Stimulated activated CD4-positive, alpha-beta T cell treated with anti-CD3 and anti-CD28 coated beads, Interleukin-4, amount 100 ng/mL, for 4 hours (primary cell): ENCODE results near the gene BCAS3.
"Not testable (repeated sequence)": the region's sequence is repeated elsewhere in the genome, so short reads cannot be mapped to it uniquely, and the experiment has no call there.

Experiments
- DNase-seq, 2 experiments: peaks; one replicate each; pipeline ENCODE4 v3.0.0-alpha.2; 2020

The BCAS3 gene

DNA sequence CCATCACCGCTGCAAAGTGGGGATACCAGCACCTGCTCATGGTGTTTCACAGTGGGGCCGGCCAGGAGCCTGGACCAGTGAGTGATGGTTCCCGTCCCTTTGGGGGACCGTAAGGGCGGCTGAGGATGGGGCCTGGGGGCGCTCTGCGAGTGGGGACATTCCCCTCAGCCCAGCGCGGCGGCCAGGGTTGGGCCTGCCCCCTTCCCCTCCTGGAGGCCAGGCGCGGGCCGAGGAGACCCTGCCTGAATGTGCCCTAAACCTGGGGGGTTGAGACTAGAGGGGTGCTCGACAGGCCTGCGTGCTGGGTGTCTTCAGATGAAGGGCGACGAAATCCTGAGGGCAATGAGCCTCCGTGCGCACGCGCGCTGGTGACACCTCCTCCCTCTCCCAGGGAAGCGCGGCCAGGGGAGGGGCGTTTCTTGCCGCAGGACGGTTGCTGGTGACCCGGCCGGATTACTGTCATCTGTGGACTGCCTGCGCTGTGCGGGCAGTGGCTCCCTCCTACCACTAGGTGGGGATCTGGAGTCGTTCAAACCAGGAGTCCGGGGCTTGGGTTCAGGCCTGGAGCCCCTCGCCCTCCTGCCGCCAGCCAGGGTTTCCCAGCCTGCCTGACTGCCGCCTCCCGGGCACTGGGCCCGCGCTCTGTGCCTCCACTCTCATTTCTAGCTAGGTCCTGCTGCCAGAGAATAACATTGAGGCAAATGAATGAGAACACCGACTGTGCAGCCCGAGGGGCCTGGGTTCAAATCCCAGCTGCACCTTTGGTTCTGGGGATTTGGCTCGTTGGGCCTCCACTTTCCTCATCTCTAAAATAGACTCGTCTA is 739.1 kb downstream of the BCAS3 start:
- peak; percentile 31 to 54 for DNase-seq

DNA sequence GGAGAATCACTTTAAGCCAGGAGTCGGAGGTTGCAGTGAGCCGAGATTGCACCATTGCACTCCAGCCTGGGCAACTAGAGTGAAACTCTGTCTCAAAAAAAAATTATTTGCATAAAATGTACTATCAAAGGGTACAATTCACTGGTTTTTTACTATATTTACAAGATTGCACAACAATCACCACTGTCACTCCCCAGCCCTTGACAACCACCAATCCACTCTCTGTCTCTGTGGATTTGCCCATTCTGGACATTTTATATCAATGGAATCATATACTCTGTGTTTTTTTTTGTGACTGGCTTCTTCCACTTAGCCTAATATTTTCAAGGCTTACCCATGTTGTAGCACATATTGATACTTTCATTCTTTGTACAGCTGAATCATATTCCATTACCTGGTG is 740.8 kb downstream of the BCAS3 start:
- no peak for DNase-seq

DNA sequence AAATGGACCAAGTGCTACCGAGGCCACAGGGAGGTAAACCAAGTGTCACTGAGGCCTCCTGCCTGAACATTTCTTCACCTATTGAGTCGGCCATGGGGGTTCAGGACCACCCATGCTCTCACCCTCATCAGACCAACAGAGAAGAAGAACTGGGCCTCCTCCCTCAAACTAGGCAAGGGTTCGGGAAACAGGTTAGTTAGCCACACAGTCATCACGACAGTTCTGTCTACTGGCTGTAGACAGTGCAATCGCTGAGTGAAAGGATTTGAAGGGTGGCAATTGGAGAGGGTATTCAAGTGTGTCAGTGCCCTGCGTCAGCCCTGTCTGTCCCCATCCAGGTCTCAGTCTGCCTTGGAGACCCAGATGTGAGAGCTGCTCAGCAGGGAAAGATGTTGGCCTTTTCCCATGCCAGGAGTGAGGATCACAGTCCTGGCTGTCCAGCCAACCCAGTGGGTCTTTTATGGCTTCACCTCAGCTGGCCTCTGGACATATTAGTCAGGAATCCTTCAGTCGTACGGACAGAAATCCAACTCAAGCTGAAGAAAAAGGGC is 741.9 kb downstream of the BCAS3 start:
- no peak for DNase-seq

DNA sequence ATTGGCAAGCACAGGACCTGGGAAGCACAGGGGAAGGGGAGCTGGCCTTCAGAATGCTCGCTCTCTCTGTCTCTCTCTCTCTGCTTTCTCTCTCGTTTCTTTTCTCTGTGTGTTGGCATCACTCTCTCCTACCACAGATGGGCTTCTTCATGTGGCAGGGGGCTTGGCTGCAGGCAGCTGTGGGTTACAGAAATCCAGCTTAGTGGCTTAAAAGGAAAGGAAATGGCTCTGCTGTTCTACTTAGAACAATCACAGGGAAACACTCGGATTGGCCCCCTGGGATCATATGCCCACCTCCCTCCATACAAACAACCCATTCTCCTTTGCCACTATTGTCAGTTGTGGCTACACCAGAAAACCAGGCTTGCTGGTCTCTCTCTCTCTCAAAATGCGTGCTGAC is 742.4 kb downstream of the BCAS3 start:
- no peak for DNase-seq

DNA sequence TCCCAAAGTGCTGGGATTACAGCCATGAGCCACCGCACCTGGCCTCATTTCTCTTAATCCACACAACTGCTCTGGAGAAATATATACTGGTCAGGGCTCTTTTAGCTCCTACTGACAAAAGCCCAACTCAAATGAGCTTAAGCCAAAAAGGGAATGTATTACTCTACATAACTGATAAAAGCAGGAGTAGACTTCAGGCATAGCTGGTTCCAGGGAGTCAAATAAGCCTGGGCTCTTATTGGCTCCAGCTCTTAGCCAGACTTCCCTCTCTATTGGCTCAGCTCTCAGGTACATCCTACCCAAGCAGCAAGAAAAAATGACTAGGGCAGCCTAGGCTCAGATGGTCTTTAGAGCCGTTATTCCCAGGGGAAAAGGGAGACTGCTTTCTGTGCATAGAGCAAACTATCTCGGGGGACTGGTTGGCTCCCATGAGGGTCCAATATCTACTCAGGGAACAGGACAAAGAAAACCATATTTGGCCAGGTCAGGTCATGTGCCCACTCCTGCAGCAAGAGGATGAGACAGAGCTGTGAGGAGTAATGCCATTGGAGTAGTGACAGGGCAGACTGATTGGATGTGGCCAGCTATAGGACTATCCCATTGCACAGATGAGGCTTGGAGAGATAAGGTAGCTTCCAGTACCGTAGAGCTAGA is 743.2 kb downstream of the BCAS3 start:
- DNase-seq: no peak

DNA sequence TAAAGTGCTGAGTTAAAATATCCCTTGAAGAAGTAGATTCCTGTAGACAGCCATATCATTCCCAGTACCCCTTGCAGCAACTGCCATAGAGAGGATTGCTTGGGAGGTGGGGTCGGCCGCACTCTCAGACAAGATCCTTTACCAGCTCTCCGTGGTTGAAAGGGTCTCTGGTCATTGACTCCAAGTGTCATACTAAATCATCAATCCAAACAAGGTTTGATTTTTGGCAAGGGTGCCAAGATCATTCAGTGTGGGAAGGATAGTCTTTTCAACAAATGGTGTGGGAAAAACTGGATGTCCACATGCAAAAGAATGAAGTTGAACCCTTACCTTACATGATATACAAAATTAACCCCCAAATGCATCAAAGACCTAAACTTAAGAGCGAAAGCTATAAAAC is 743.8 kb downstream of the BCAS3 start:
- no peak for DNase-seq

DNA sequence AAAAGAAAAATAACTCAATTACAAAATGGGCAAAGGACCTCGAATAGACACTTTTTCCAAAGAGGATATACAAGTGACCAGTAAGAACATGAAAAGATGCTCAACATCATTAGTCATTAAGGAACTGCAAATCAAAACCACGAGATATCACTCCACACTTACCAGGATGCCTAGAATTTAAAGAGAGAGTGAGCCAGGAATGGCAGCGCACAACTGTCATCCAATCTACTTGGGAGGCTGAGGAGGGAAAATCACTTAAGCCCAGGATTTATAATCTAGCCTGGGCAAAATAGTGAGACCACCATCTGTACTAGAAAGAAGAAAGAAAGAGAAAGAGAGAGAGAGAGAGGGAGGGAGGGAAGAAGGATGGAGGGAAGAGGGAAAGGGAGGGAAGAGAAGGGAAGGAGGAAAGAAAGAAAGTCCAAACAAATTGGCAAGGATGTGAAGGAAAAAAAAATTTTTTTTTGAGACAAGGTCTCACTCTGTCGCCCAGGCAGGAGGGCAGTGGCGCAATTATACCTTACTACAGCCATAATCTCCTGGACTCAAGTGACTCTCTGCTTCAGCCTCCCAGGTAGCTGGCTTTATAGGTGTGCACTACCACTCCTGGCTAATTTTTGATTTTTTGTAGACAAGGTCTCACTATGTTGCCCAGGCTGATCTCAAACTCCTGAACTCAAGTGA is 744.6 kb downstream of the BCAS3 start:
- DNase-seq: no peak

DNA sequence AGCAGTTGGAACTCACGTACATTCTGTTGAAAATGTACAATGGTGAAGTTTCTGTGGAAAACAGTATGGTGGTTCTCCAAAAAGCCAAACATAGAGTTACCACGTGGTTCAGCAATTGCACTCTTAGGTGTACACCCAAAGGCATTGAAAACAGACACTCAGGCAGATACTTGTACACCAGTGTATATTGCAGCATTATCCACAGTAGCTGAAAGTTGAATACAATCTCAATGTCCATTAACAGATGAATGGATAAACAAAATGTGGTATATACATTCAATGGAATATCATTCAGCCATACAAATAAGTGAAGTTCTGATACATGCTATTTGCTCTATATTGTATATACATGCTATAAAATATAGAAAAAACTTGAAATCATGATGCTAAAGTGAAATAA is 745.2 kb downstream of the BCAS3 start:
- DNase-seq: no peak

DNA sequence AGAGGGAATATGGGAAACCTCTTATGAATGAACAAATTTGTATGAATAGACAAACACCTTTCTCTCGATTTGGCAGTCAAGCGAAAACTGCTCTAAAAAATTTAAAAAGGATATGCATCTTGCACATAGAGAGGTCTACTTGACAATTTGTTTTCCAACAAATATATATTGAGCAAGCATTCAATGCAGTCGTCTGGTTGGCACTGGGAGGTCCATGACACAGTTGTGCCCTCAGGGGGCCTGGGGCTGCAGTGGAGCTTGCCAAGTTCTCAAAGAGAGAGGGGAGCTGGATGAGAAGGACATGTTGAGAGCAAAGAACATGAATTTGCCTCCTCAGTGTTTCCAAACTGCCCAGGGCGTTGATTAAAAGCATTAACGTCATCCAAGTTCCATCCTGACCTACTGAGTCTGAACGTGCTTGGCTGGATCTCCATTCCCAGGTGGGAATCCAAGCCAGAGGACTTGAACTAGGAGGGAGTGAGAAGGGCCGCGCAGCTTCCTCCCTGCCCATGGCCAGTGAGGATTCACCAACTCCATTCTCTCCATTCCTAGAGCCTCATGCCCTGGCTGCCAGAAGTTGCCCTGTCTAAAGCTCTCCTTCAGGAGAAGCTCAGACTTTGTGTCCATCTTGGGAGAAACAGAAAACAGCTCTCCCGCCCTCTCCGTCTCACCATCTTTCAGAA is 746.5 kb downstream of the BCAS3 start:
- DNase-seq: no peak

DNA sequence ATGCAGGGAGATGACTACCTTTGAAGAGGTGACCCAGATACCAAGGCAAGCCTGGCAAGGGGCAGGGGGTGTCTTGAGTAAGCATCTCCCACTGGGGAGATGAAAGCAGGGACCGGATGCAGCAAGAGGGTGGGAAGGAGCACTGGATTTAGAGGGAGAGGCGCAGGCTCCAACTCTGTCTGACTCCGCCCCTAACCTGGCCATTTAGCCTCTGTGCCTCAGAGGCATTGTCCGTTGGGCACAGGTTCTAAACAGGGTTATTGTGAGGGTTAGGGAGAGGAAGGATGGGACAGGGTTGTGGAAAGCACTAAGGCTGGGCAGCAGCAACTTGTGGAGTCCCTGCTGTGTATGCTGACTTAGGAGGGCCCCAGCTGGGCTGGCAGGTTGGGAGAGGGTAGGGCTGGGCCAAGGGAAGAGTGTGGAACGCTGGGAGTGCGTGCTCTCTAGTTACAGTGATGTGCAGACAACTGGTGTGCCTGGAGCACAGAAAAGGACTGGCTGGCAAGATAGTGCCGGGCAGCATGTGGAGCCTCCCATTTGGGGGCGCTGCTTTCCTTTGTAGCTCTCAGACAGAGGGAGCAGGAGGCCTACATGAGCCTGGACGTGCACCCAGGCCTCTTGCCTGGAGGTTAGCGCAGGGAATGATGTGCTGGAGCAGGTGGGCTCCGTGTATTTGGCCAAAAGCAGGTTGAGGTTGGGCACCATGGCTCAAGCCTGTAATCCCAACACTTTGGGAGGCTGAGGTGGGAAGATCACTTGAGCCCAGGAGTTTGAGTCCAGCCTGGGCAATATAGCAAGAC is 748.2 kb downstream of the BCAS3 start:
- no peak for DNase-seq

DNA sequence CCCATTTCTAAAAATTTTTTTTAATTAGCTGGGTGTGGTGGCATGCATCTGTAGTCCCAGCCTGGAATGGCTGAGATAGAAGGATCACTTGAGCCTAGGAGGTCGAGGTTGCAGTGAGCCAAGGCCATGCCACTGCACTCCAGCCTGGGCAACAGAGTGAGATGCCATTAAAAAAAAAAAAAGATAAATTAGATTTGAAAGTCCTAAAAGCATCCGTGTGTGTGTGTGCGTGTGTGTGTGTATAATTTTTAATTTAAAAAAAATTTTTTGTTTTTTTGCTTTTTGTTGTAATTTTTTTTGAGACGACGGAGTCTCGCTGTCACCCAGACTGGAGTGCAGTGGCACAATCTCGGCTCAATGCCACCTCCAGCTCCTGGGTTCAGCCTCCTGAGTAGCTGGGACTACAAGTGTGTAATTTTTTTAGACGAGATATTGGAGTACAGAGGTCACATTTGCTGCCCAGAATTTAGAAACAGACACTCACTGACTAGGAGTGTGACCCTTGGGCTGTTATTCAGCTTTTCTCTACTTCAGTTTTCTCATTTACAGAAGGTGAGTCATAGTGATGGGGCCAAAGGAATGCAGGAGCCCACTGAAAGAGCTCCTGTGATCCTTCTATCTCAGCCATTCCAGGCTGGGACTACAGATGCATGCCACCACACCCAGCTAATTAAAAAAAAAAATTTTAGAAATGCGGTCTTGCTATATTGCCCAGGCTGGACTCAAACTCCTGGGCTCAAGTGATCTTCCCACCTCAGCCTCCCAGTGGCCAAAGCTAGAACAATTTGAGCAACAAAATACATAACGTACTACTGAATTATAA is 749.0 kb downstream of the BCAS3 start:
- no peak for DNase-seq

DNA sequence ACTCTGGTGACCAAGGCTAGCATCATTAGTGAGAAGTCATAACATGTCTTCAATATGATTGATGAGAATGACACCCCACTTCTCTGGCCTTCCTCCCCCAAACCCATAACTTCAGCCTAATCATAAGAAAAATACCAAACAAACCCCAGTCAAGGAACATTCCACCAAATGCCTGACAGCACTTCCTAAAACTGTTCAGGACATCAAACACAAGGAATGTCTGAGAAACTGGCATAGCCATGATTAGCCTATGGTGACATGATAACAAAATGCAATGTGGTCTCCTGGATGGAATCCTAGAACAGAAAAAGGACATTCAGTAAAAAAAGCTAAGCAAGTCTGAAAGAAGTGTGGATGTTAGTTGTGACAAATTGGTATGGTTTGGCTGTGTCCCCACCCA is 749.9 kb downstream of the BCAS3 start:
- no peak for DNase-seq

DNA sequence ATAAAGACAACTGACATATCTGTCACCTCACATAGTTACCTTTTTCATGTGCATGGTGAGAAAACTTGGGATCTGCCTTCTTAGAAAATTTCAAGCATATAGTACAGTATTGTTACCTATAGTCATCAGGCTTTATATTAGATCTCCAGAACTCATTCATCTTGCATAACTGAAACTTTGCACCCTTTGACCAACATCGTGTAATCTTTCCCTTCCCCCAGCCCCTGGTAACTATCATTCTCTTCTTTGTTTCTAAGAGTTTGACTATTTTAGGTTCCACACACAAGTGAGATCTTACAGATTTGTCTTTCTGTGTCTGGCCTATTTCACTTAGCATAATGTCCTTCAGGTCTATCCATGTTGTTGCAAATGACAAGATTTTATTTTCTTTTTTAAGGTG is 751.6 kb downstream of the BCAS3 start:
- no peak for DNase-seq

DNA sequence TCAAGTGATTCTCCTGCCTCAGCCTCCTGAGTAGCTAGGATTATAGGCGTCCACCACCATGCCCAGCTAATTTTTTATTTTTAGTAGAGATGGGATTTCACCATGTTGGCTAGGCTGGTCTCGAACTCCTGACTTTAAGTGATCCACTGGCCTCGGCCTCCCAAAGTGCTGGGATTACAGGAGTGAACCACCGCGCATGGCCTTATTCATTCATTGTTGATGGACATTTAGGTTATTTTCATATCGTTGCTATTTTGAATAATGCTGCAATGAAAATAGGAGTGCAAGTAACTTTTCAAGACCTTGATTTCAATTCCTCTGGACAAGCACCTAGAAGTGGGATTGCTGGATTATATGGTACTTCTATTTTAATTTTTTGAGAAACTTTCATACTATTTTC is 752.2 kb downstream of the BCAS3 start:
- not testable (repeated sequence) for DNase-seq

DNA sequence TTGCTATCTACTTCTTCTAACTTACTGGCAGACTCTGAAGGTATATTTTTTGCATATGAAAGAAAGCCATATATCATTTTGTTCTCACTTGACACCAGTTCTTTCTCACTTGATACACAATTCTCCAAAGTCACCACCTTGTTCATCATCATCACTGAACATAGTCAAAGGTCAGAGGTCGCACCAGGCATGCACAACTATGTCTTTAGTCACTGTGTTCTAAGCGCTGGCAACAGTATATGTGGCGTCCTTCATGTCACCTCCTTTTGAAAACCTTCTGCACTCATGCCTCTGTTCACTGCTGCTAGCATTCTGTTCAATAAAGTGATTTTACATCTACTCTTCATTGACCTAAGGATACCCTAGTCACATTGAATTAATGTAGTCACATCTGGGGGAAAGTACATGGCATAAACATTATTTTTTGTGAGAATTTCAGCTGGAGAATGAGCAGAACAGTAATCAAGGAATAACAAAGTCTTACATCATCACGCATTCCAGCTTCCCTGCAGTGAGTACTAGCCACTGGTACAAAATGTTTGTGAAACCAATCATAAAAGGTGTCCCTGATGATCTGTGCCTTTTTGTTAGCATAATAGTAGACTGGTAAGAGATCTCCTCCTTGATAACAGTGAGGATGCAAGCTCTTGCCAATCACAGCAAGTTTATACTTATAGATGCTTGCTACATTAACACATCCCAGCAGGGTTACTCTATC is 754.1 kb downstream of the BCAS3 start:
- DNase-seq: no peak

DNA sequence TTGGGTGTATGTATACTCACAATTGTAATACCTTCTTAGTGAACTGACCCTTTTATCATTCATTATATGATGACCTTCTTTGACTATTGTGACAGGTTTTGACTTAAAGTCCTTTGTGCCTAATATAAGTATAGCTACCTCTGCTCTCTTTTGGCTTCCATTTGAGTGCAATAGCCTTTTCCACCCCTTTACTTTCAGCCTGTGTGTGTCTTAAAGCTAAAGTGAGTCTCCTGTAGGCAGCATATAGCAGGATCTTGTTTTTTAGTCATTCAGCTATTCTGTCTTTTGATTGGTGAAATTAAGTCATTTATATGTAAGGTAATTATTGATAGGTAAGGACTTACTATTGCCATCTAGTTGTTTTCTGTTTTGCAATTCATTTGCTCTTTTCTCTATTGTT is 758.6 kb downstream of the BCAS3 start:
- no peak for DNase-seq

DNA sequence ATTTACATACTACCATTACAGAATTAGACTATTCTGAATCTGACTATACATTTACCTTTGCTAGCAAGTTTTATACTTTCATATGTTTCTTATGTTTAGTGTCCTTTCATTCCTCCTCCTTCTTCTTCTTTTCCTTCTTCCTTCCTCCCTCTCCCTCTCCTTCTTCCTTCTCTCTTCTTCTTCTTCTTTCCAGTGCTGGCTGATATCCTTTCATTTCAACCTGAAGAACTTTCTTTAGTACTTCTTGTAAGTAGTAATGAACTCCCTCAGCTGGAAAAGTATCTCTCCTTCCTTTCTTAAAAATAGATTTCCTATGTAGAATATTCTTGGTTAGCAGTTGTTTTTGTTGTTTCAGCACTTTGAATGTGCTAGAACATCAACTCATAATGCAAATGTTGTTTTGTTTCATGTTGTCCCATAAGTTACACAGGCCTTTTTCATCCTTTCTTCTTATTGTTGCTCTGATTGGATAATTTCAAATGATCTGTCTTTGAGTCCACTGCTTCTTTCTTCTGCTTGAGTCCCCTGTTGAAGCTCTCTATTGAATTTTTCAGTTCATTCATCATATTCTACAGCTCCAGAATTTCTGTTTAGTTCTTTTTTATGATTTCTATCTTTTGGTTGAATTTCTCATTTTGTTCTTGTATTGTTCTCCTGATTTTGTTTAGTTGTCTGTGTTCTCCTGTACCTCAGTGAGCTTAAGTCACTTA is 759.5 kb downstream of the BCAS3 start:
- DNase-seq: no peak

DNA sequence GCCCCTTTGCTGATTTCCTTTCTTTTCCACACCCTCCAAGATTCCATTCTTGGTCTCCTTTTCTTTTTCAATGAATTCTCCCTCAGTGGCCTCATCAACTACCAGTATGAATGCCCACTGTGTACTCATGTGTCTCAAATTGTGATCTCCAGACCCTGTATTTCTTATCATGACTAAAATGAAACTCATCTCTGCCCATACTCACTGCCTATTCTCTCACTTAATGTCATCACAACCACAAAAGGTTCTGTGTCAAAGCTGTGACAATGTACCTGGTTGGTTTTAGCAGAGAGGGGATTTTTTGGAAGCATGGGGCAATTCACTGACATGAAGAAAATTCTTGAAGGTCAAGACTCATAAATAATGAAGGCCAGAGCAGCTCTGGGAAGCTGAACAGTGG is 763.0 kb downstream of the BCAS3 start:
- no peak for DNase-seq

DNA sequence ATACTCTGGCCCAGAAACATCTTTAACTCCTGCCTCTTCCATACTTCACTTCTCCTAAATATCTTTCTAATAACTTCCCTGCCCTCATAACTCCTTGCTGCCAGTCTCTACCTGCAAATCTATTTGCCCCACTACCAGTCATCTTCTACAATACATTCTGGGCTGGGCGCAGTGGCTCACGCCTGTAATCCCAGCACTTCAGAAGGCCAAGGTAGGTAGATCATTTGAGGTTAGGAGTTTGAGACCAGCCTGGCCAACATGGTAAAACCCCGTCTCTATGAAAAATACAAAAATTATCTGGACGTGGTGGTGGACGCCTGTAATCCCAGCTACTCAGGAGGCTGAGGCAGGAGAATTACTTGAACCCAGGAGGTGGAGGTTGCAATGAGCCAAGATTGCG is 763.9 kb downstream of the BCAS3 start:
- not testable (repeated sequence) for DNase-seq
